NCI-H1092 (cell line): Measurements from ENCODE around the gene PGGHG.
"Not testable (repeated sequence)": the region's sequence is repeated elsewhere in the genome, so short reads cannot be mapped to it uniquely, and the experiment has no call there.

Source experiments
- DNase-seq: peaks from one replicate; lab custom pipeline; 2025; lab: John Stamatoyannopoulos, UW

The PGGHG gene

GRCh38 chr11:313787-314553 lies 25.0 kb downstream of the PGGHG start, which contains the start of gene IFITM1:
Gene IFITM1, plus strand, starts transcription at chr11:314040. Its CDS starts 131 bp downstream, at chr11:314171.
- no peak for DNase-seq

GRCh38 chr11:314554-314875 lies 25.6 kb downstream of the PGGHG start:
- DNase-seq, result not testable (repeated sequence)

GRCh38 chr11:315051-315481 lies 26.1 kb downstream of the PGGHG start:
- DNase-seq, result no peak

GRCh38 chr11:315516-315994 lies 26.6 kb downstream of the PGGHG start:
- no peak for DNase-seq

GRCh38 chr11:316031-316701 lies 27.2 kb downstream of the PGGHG start:
- no peak for DNase-seq

GRCh38 chr11:316891-317301 lies 28.0 kb downstream of the PGGHG start:
- DNase-seq, result no peak

GRCh38 chr11:317668-318404 lies 28.9 kb downstream of the PGGHG start:
- DNase-seq, result not testable (repeated sequence)

GRCh38 chr11:318405-319120 lies 29.6 kb downstream of the PGGHG start:
- DNase-seq, result not testable (repeated sequence)

GRCh38 chr11:319121-319887 lies 30.4 kb downstream of the PGGHG start:
- not testable (repeated sequence) for DNase-seq

GRCh38 chr11:319888-320273 lies 31.0 kb downstream of the PGGHG start:
- DNase-seq, result not testable (repeated sequence)

GRCh38 chr11:324156-324555 lies 35.2 kb downstream of the PGGHG start:
- no peak for DNase-seq

- DNase-seq, result not testable (repeated sequence)
Measured at GRCh38 chr11:324593-325517, 35.9 kb downstream of the PGGHG start.

GRCh38 chr11:325796-326591 lies 37.1 kb downstream of the PGGHG start:
- no peak for DNase-seq

GRCh38 chr11:326592-326841 lies 37.6 kb downstream of the PGGHG start:
- DNase-seq, result no peak

- DNase-seq, result no peak
Measured at GRCh38 chr11:326842-327580, 38.1 kb downstream of the PGGHG start.

GRCh38 chr11:327581-327923 lies 38.6 kb downstream of the PGGHG start:
- no peak for DNase-seq

- DNase-seq, result no peak
Measured at GRCh38 chr11:328012-328411, 39.1 kb downstream of the PGGHG start.

- DNase-seq, result not testable (repeated sequence)
Measured at GRCh38 chr11:328516-329100, 39.7 kb downstream of the PGGHG start.

GRCh38 chr11:329886-330253 lies 40.9 kb downstream of the PGGHG start:
- no peak for DNase-seq
